Spleen (tissue), 7 donors: ENCODE results near the gene SELENOM.
A peak's percentile ranks its signal among the peaks of the same experiment; 100 is the strongest.

ENCODE experiments used
- POLR2A ChIP-seq, 3 donors: fragments of 450-650 bp; IDR thresholded peaks; one replicate each; pipeline ENCODE4 v1.5.1; 2017; ENCODE audit warnings: antibody characterized with exemption in 3 of 3, mild to moderate bottlenecking in 1 of 3
- POLR2AphosphoS5 ChIP-seq, 3 donors: sonication (generic); formaldehyde crosslinking; IDR thresholded peaks; one replicate each; pipeline ENCODE4 v1.5.1; 2017; ENCODE audit warnings: antibody characterized with exemption in 3 of 3
- TF ChIP-seq, protein P1 (sequence below), 11 experiments: fragments of 200-600 bp in 7 of 11; fragments of 450-650 bp in 4 of 11; sonication (generic) in 4 of 11; IDR thresholded peaks in 8 of 11; conservative IDR thresholded peaks in 3 of 11; 1 replicate in 7 of 11; 2 replicates in 4 of 11; pipeline versions ENCODE4 v1.4.0 to v1.8.0; 2016 to 2021; ENCODE audit warnings: antibody characterized with exemption in 11 of 11, inconsistent platforms in 4 of 11, mild to moderate bottlenecking in 1 of 11
- donor health status: DM: no; HTN: no; CAD: no; lungs with moderate emphysema.
- donor health status: DM: no; HTN: no; CAD: no.
- donor health status: DM: no; HTN: no; CAD: no.

DNA sequence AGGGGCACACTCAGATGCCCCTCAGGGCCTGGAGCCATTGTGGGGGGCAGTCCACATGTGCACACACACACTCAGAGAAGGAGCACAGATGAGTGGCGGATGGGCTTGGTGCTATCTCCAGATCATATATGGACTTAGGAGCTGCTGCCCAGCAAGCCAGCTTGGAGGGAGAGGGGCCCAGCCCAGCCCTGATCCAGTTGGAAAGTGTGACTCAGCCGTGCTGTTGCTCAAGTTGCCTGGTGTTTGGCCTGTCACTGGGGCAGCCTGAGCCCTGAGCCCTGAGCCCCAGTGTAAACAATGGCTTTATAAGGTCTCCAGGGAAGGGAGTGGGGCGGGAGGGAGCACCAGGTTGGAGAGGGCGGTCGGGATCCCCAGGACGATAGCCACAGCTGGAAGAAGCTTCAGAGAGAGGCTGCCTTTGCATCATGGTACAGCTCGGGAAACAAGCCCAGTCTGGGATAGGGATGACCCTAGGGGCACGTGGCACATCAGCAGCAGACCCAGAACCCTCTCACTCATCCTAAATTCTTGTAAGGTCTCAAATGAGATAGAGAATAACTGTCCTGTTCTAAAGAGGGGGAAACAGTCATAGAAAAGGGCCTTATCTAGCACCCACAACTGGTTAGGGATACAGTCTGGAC lies 4.8 kb downstream of the SELENOM start:
- TF ChIP-seq, protein P1, sequence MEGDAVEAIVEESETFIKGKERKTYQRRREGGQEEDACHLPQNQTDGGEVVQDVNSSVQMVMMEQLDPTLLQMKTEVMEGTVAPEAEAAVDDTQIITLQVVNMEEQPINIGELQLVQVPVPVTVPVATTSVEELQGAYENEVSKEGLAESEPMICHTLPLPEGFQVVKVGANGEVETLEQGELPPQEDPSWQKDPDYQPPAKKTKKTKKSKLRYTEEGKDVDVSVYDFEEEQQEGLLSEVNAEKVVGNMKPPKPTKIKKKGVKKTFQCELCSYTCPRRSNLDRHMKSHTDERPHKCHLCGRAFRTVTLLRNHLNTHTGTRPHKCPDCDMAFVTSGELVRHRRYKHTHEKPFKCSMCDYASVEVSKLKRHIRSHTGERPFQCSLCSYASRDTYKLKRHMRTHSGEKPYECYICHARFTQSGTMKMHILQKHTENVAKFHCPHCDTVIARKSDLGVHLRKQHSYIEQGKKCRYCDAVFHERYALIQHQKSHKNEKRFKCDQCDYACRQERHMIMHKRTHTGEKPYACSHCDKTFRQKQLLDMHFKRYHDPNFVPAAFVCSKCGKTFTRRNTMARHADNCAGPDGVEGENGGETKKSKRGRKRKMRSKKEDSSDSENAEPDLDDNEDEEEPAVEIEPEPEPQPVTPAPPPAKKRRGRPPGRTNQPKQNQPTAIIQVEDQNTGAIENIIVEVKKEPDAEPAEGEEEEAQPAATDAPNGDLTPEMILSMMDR (IDR thresholded peaks at IDR 0.05 in 8 of 11, conservative IDR thresholded peaks at IDR 0.05 in 3 of 11), result no peak
- TF ChIP-seq POLR2AphosphoS5 (IDR thresholded peaks at IDR 0.05), result peak; percentile 37 to 57 (median 56)
- no peak for TF ChIP-seq POLR2A (IDR thresholded peaks at IDR 0.05)
